ENCODE measurements around the gene VPS39. TPM values are rescaled to one million over a fixed set of nuclear protein-coding genes. Genes with fewer than 3 reads are reported as not detected.

Gene VPS39
- total and polyA plus RNA-seq, 2 of the 8 experiments (the other 6 are each of a cell fraction or from before 2014, with no cell fraction given) = 34.4 to 36.6 TPM

DNA sequence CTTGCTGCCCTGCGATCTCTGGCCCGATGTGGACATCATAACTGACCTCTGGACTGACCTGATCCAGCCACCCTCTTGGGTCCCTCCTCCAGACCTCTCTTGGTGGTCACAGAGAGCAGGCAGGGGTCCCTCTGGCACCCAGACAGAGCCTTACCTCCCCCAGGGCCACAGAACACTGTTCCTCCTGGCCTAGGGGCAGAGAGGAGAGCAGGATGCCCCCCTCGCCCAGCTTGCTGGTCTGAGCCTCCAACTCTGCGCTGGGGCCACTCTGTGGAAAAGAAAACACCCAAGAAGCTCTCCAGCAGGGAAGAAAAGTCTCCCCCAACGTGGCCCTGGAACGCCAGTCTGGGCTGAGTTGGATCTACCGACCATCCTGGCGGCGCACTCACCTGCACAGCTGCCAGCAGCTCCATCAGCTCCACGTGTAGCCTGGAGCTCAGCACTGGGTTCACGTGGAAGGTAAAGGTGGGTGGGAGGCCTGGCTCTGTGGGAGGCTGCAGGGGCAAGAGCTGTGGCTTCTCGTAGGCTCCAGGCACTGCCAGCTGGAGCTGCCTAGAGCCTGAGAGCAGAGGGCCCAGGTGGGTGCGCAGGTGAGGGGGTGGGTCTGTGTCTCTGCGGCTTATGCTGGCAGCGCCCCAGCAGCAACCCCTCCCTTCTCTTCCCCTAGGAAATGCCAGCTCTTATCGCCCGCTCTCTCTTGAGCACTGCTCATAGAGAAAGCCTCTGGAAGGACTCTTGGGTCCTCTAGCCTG lies 57.7 kb downstream of the VPS39 start:
- no peak overlapping the region for H2BK12ac ChIP-seq (ENCODE audit: low read depth, low read length)
- no peak overlapping the region for H3K4ac ChIP-seq (replicated peaks; ENCODE audit: insufficient read length, low read depth, low read length)
- DNase-seq (ENCODE audit: low read depth in 1 of 2, low spot score in 2 of 2) (no peak), FAIRE-seq (no peak)
- H3K27me3 ChIP-seq (replicated peaks in 1 of 4; ENCODE audit: control insufficient read depth in 3 of 4, extremely low read depth in 1 of 4, insufficient read depth in 3 of 4, low read length in 3 of 4) = no peaks in the 10 kb centered on the region
- H3K36me3 ChIP-seq (ENCODE audit: control insufficient read depth in 2 of 4, insufficient read depth in 4 of 4, low read length in 3 of 4) = no peaks in the 10 kb centered on the region
- H3K9ac ChIP-seq (replicated peaks in 1 of 4; ENCODE audit: extremely low read depth in 1 of 4, low read depth in 3 of 4, low read length in 3 of 4) = no peak overlapping the region
- no peak overlapping the region for H3K18ac ChIP-seq (ENCODE audit: extremely low read depth, low read length)
- WGBS, 2 experiments (ENCODE audit: extremely low coverage in 1 of 2, insufficient coverage in 1 of 2, insufficient read length in 1 of 2, insufficient replicate concordance in 2 of 2, low coverage in 1 of 2, low lambda C conversion rate in 2 of 2, missing lambda C conversion rate in 1 of 2) = 86% methylated on average over 17 of the region's 17 CpGs; no CpG with 5 or more reads in 1 of the 2 experiments
- no peak overlapping the region for H2BK5ac ChIP-seq (ENCODE audit: low read depth, low read length)
- no peak overlapping the region for H3K23ac ChIP-seq (ENCODE audit: insufficient read length)
- no peak overlapping the region for H2BK120ac ChIP-seq (replicated peaks; ENCODE audit: low read depth, low read length)
- H3K23me2 ChIP-seq (ENCODE audit: low read depth, low read length) = no peaks in the 10 kb centered on the region
- peak overlapping the region; percentile 30; the same call in 1 of the 2 replicates for H2AFZ ChIP-seq (ENCODE audit: low read length)
- H3K4me2 ChIP-seq (ENCODE audit: insufficient read depth in 1 of 2, low read depth in 2 of 2, low read length in 2 of 2) = no peak overlapping the region
- POLR2A ChIA-PET (ENCODE audit: partially characterized antibody) = interaction anchor here (0.6 to 1.1 kb wide), 3 partner anchors 10 to 84 kb away, joined by 3 read pairs; no protein-coding TSS in a partner anchor
- H4K8ac ChIP-seq (ENCODE audit: extremely low read depth, insufficient read depth, low read length) = peak overlapping the region; percentile 28; the same call in 1 of the 2 replicates
- H3K14ac ChIP-seq (ENCODE audit: insufficient read length) = no peak overlapping the region
- no peak overlapping the region for H4K5ac ChIP-seq (ENCODE audit: insufficient read length, low read depth, low read length)
- no peak overlapping the region for H2BK15ac ChIP-seq (ENCODE audit: low read length)
- H3K4me3 ChIP-seq (ENCODE audit: extremely low read depth in 1 of 4, insufficient read depth in 2 of 4, low read depth in 3 of 4, low read length in 4 of 4) = no peak overlapping the region
- no peaks in the 10 kb centered on the region for H3K79me1 ChIP-seq (ENCODE audit: low read depth, low read length)
- no peak overlapping the region for H3K56ac ChIP-seq (replicated peaks; ENCODE audit: insufficient read length, low read depth, low read length)
- H3K9me3 ChIP-seq (ENCODE audit: insufficient read depth in 2 of 2, low read depth in 1 of 2, low read length in 1 of 2) = no peaks in the 10 kb centered on the region
- peaks cover 0 to 6% of the 10 kb centered on the region in 2 experiments for H4K20me1 ChIP-seq (replicated peaks in 1 of 2; ENCODE audit: control insufficient read depth in 1 of 2, insufficient read depth in 2 of 2, low read length in 2 of 2)
- peaks cover 0 to 3% (median 0%) of the 10 kb centered on the region in 4 experiments; a peak in 1 of 7 replicates for H3K4me1 ChIP-seq (replicated peaks in 1 of 4; ENCODE audit: control insufficient read depth in 3 of 4, insufficient read depth in 4 of 4, low read length in 3 of 4)
- no peak overlapping the region for H2BK20ac ChIP-seq (ENCODE audit: low read length)
- H3K27ac ChIP-seq (ENCODE audit: low read depth, low read length) = no peak overlapping the region
- no peak overlapping the region for H2AK5ac ChIP-seq (ENCODE audit: low read depth, low read length)
- H4K91ac ChIP-seq (replicated peaks; ENCODE audit: insufficient read length, low read length) = peak overlapping the region; percentile 73
- H3K79me2 ChIP-seq (ENCODE audit: control insufficient read depth in 1 of 2, insufficient read depth in 2 of 2, low read length in 2 of 2) = no peaks in the 10 kb centered on the region
- no peak for TF ChIP-seq KDM4A (IDR thresholded peaks at IDR 0.05; ENCODE audit: low read depth, low read length, severe bottlenecking)
- TF ChIP-seq SP4 (IDR thresholded peaks at IDR 0.05; ENCODE audit: low read length) = no peak
- no peak for TF ChIP-seq PHF8 (conservative IDR thresholded peaks at IDR 0.05; ENCODE audit: low read depth, low read length)
- TF ChIP-seq BRCA1 (IDR thresholded peaks at IDR 0.05; ENCODE audit: low read depth, low read length) = no peak
- TF ChIP-seq EZH2 (IDR thresholded peaks at IDR 0.05; ENCODE audit: low read depth, low read length, severe bottlenecking) = no peak
- CTCF ChIA-PET (ENCODE audit: partially characterized antibody) = interaction anchor here (1.1 to 22.6 kb wide), 8 partner anchors 12 to 236 kb away, joined by 3 to 416 read pairs (median 4); no protein-coding TSS in a partner anchor
